Limb (tissue), 2 donors: Measurements from ENCODE around the gene INAVA.
"Not testable (repeated sequence)": the region's sequence is repeated elsewhere in the genome, so short reads cannot be mapped to it uniquely, and the experiment has no call there.

Experiments
- DNase-seq, 2 donors: peaks; one replicate each; pipeline ENCODE4 v3.0.0-alpha.2; 2016; ENCODE audit errors: extremely low spot score in 2 of 2

INAVA gene

GRCh38 chr1:200960948-200961340 lies 66.2 kb downstream of the INAVA start:
- no peak for DNase-seq

- not testable (repeated sequence) for DNase-seq
Observed at GRCh38 chr1:200962151-200962550, 67.5 kb downstream of the INAVA start.

GRCh38 chr1:200962631-200963030 lies 67.9 kb downstream of the INAVA start:
- no peak for DNase-seq

- no peak for DNase-seq
Observed at GRCh38 chr1:200963076-200963475, 68.4 kb downstream of the INAVA start.

GRCh38 chr1:200963888-200964287 lies 69.2 kb downstream of the INAVA start:
- DNase-seq = not testable (repeated sequence)
